Rectal smooth muscle tissue (tissue), 1 donor: ENCODE results near the gene KIAA1958.

Experiments used
- H3K27ac ChIP-seq: one replicate; pipeline ENCODE4 v1.7.0; 2013; ENCODE audit warnings: low read depth, low read length, inconsistent platforms
- H3K27me3 ChIP-seq: one replicate; pipeline ENCODE4 v1.7.0; 2013; ENCODE audit warnings: low read length; ENCODE audit not compliant: control insufficient read depth, insufficient read depth
- H3K36me3 ChIP-seq: one replicate; pipeline ENCODE4 v1.7.0; 2013; ENCODE audit warnings: low read length; ENCODE audit not compliant: control insufficient read depth, insufficient read depth
- H3K4me1 ChIP-seq: one replicate; pipeline ENCODE4 v1.7.0; 2013; ENCODE audit warnings: low read length; ENCODE audit not compliant: control insufficient read depth, insufficient read depth
- H3K4me3 ChIP-seq: one replicate; pipeline ENCODE4 v1.7.0; 2013; ENCODE audit warnings: low read length
- H3K9ac ChIP-seq: one replicate; pipeline ENCODE4 v1.7.0; 2013; ENCODE audit warnings: low read length

The KIAA1958 gene

GRCh38 chr9:112553256-112553826, 66.7 kb downstream of the KIAA1958 start:
- Histone ChIP-seq H3K36me3 (no peaks in the 10 kb centered on the region), H3K27me3 (no peaks in the 10 kb centered on the region), H3K4me3 (no peak overlapping the region), H3K27ac (no peak overlapping the region), H3K4me1 (no peaks in the 10 kb centered on the region), H3K9ac (no peak overlapping the region)

- Histone ChIP-seq H3K4me1 (no peaks in the 10 kb centered on the region), H3K27me3 (no peaks in the 10 kb centered on the region), H3K36me3 (no peaks in the 10 kb centered on the region)
Measured at GRCh38 chr9:112554516-112554915, 67.9 kb downstream of the KIAA1958 start.

GRCh38 chr9:112555101-112555643, 68.5 kb downstream of the KIAA1958 start:
- H3K4me3 ChIP-seq = no peak overlapping the region
- H3K4me1 ChIP-seq = no peaks in the 10 kb centered on the region
- H3K27ac ChIP-seq = no peak overlapping the region
- no peak overlapping the region for H3K9ac ChIP-seq
- H3K36me3 ChIP-seq = no peaks in the 10 kb centered on the region
- no peaks in the 10 kb centered on the region for H3K27me3 ChIP-seq

More at GRCh38 chr9:112554516-112554915, 67.9 kb downstream of the KIAA1958 start:
- no peak overlapping the region for H3K4me3 ChIP-seq
- no peak overlapping the region for H3K9ac ChIP-seq
- H3K27ac ChIP-seq = no peak overlapping the region

GRCh38 chr9:112555844-112556482, 69.3 kb downstream of the KIAA1958 start:
- Histone ChIP-seq H3K4me1 (no peaks in the 10 kb centered on the region), H3K27ac (no peak overlapping the region)

GRCh38 chr9:112556497-112557442, 70.1 kb downstream of the KIAA1958 start:
- no peak overlapping the region for H3K27ac ChIP-seq
- H3K4me3 ChIP-seq = no peak overlapping the region
- H3K4me1 ChIP-seq = no peaks in the 10 kb centered on the region
- H3K9ac ChIP-seq = no peak overlapping the region
- H3K27me3 ChIP-seq = no peaks in the 10 kb centered on the region
- H3K36me3 ChIP-seq = no peaks in the 10 kb centered on the region

More at GRCh38 chr9:112555844-112556482, 69.3 kb downstream of the KIAA1958 start:
- H3K9ac ChIP-seq = no peak overlapping the region
- H3K4me3 ChIP-seq = no peak overlapping the region
- H3K27me3 ChIP-seq = no peaks in the 10 kb centered on the region
- no peaks in the 10 kb centered on the region for H3K36me3 ChIP-seq

GRCh38 chr9:112558476-112558875, 71.8 kb downstream of the KIAA1958 start:
- no peaks in the 10 kb centered on the region for H3K36me3 ChIP-seq
- no peak overlapping the region for H3K27ac ChIP-seq
- H3K4me3 ChIP-seq = no peak overlapping the region

GRCh38 chr9:112558978-112559377, 72.4 kb downstream of the KIAA1958 start:
- Histone ChIP-seq H3K27me3 (no peaks in the 10 kb centered on the region), H3K9ac (no peak overlapping the region), H3K4me3 (no peak overlapping the region), H3K4me1 (no peaks in the 10 kb centered on the region), H3K27ac (no peak overlapping the region), H3K36me3 (no peaks in the 10 kb centered on the region)

More at GRCh38 chr9:112558476-112558875, 71.8 kb downstream of the KIAA1958 start:
- H3K9ac ChIP-seq = no peak overlapping the region
- no peaks in the 10 kb centered on the region for H3K4me1 ChIP-seq
- no peaks in the 10 kb centered on the region for H3K27me3 ChIP-seq

GRCh38 chr9:112559629-112560413, 73.2 kb downstream of the KIAA1958 start:
- Histone ChIP-seq H3K9ac (no peak overlapping the region), H3K4me1 (no peaks in the 10 kb centered on the region), H3K36me3 (no peaks in the 10 kb centered on the region), H3K27me3 (no peaks in the 10 kb centered on the region), H3K4me3 (no peak overlapping the region), H3K27ac (no peak overlapping the region)

- Histone ChIP-seq H3K9ac (no peak overlapping the region), H3K27ac (no peak overlapping the region), H3K4me3 (no peak overlapping the region), H3K27me3 (no peaks in the 10 kb centered on the region), H3K36me3 (no peaks in the 10 kb centered on the region), H3K4me1 (no peaks in the 10 kb centered on the region)
Measured at GRCh38 chr9:112562235-112562958, 75.8 kb downstream of the KIAA1958 start.

GRCh38 chr9:112569186-112569585, 82.6 kb downstream of the KIAA1958 start:
- H3K9ac ChIP-seq = no peak overlapping the region
- no peak overlapping the region for H3K27ac ChIP-seq
- H3K4me1 ChIP-seq = no peaks in the 10 kb centered on the region
- H3K4me3 ChIP-seq = no peak overlapping the region
- H3K27me3 ChIP-seq = no peaks in the 10 kb centered on the region
- no peaks in the 10 kb centered on the region for H3K36me3 ChIP-seq

GRCh38 chr9:112570671-112571167, 84.1 kb downstream of the KIAA1958 start:
- Histone ChIP-seq H3K36me3 (peaks cover 2% of the 10 kb centered on the region), H3K4me1 (no peaks in the 10 kb centered on the region), H3K4me3 (no peak overlapping the region), H3K27ac (no peak overlapping the region), H3K27me3 (no peaks in the 10 kb centered on the region), H3K9ac (no peak overlapping the region)
